HL-60 (cell line): ENCODE results near the gene MOB2.

Source experiments
- GABPA ChIP-seq: IDR thresholded peaks from 2 replicates; pipeline ENCODE4 v1.6.1; 2012; ENCODE audit warnings: low read depth
- POLR2AphosphoS5 ChIP-seq: IDR thresholded peaks from 2 replicates; pipeline ENCODE4 v1.6.1; 2012; ENCODE audit warnings: low read depth
- SPI1 ChIP-seq: IDR thresholded peaks from 2 replicates; pipeline ENCODE4 v1.6.1; 2012; ENCODE audit warnings: low read depth, mild to moderate bottlenecking, borderline replicate concordance
- TF ChIP-seq, protein P1 (sequence below): IDR thresholded peaks from one replicate; pipeline ENCODE4 v1.5.1; 2011; ENCODE audit warnings: low read length, control low read depth, inconsistent platforms; ENCODE audit not compliant: insufficient read depth

DNA sequence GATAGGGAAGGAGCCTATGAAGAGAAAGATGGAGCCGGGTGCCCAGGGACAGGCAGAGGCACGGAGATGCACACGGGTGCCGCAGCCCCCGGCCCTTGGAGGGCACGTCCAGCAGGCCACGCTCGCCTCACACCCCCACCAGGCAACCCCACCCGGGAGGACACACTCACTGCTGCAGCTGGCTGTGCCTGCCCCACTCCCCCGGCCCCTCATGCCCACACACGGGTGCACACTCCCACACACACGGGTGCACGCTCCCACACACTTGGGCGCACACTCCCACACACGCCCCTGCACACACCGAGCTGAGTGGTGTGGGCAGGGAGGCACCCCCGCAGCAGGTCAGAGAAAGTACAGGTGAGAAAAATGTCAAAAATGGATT is 1.1 kb downstream of the MOB2 start:
- TF ChIP-seq, protein P1, sequence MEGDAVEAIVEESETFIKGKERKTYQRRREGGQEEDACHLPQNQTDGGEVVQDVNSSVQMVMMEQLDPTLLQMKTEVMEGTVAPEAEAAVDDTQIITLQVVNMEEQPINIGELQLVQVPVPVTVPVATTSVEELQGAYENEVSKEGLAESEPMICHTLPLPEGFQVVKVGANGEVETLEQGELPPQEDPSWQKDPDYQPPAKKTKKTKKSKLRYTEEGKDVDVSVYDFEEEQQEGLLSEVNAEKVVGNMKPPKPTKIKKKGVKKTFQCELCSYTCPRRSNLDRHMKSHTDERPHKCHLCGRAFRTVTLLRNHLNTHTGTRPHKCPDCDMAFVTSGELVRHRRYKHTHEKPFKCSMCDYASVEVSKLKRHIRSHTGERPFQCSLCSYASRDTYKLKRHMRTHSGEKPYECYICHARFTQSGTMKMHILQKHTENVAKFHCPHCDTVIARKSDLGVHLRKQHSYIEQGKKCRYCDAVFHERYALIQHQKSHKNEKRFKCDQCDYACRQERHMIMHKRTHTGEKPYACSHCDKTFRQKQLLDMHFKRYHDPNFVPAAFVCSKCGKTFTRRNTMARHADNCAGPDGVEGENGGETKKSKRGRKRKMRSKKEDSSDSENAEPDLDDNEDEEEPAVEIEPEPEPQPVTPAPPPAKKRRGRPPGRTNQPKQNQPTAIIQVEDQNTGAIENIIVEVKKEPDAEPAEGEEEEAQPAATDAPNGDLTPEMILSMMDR: no peak
- no peak for TF ChIP-seq POLR2AphosphoS5
- TF ChIP-seq GABPA: no peak
- no peak for TF ChIP-seq SPI1
